Sigmoid colon (tissue), 7 donors: ENCODE data around the gene DNAJC2. TPM values are rescaled to one million over a fixed set of nuclear protein-coding genes. Genes with fewer than 3 reads are reported as not detected.

Experiments
- DNase-seq: peaks from one replicate; pipeline ENCODE4 v3.0.0-alpha.2; 2019
- H3K27ac ChIP-seq, 4 donors: fragments of 200-600 bp; sonication (generic); one replicate each; pipeline ENCODE4 v1.5.1; 2016 to 2019; ENCODE audit warnings: mild to moderate bottlenecking in 1 of 4
- H3K27me3 ChIP-seq, 3 donors: fragments of 200-600 bp; sonication (generic); one replicate each; pipeline ENCODE4 v1.5.1; 2019; ENCODE audit warnings: mild to moderate bottlenecking in 1 of 3
- H3K36me3 ChIP-seq, 4 donors: fragments of 200-600 bp; sonication (generic); one replicate each; pipeline ENCODE4 v1.5.1; 2016 to 2019
- H3K4me1 ChIP-seq, 4 donors: fragments of 200-600 bp; sonication (generic); one replicate each; pipeline ENCODE4 v1.5.1; 2017 to 2019
- H3K4me3 ChIP-seq, 4 donors: fragments of 200-600 bp; sonication (generic); one replicate each; pipeline ENCODE4 v1.5.1; 2017 to 2019; ENCODE audit warnings: mild to moderate bottlenecking in 2 of 4, moderate library complexity in 1 of 4
- H3K9me3 ChIP-seq, 4 donors: fragments of 200-600 bp in 3 of 4; sonication (generic) in 3 of 4; one replicate each; pipeline versions ENCODE4 v1.5.1 to v1.6.1; 2013 to 2019
- EP300 ChIP-seq, 4 donors: sonication (generic); formaldehyde crosslinking; IDR thresholded peaks; one replicate each; pipeline ENCODE4 v1.6.1; 2017; ENCODE audit warnings: antibody characterized with exemption in 4 of 4
- POLR2A ChIP-seq, 2 donors: fragments of 450-650 bp; IDR thresholded peaks; one replicate each; pipeline ENCODE4 v1.6.1; 2016; ENCODE audit warnings: antibody characterized with exemption in 2 of 2, mild to moderate bottlenecking in 2 of 2, moderate library complexity in 2 of 2
- POLR2AphosphoS5 ChIP-seq, 4 donors: sonication (generic); formaldehyde crosslinking; IDR thresholded peaks; one replicate each; pipeline ENCODE4 v1.6.1; 2017; ENCODE audit warnings: antibody characterized with exemption in 4 of 4
- WGBS, 2 donors: extraction: QIAGEN DNeasy Blood & Tissue Kit; methylation state at CpG; one replicate each; pipeline ENCODE4 v1.1.7; 2013; 5-methylcytosine and 5-hydroxymethylcytosine counted together
- intact Hi-C: fragments of 100-400 bp; cut with DNase I; formaldehyde crosslinking; loops from one replicate; pipeline ENCODE4 v1.15.1; 2023
- polyA plus RNA-seq, 3 donors: library from polyadenylated mRNA; stranded (reverse); fragments of 200-250 nt; gene quantifications; one replicate each; pipeline ENCODE4 v1.2.3, GENCODE V29; 2013
- total RNA-seq, 4 donors: library from RNA; depleted of rRNA; stranded (reverse); fragments of >200 nt; gene quantifications; one replicate each; pipeline ENCODE4 v1.1.0, GENCODE V29; 2016
- TF ChIP-seq, protein P1 (sequence below), 4 experiments: fragments of 450-650 bp in 3 of 4; fragments of 200-600 bp in 1 of 4; IDR thresholded peaks; one replicate each; pipeline ENCODE4 v1.5.1; 2016 to 2019; ENCODE audit warnings: antibody characterized with exemption in 4 of 4, mild to moderate bottlenecking in 3 of 4, moderate library complexity in 2 of 4
- donor health status: healthy with polysubstance abuse.
- donor health status: Bipolar disorder and iron deficiency.
- donor health status: healthy.

DNAJC2 gene, protein sequence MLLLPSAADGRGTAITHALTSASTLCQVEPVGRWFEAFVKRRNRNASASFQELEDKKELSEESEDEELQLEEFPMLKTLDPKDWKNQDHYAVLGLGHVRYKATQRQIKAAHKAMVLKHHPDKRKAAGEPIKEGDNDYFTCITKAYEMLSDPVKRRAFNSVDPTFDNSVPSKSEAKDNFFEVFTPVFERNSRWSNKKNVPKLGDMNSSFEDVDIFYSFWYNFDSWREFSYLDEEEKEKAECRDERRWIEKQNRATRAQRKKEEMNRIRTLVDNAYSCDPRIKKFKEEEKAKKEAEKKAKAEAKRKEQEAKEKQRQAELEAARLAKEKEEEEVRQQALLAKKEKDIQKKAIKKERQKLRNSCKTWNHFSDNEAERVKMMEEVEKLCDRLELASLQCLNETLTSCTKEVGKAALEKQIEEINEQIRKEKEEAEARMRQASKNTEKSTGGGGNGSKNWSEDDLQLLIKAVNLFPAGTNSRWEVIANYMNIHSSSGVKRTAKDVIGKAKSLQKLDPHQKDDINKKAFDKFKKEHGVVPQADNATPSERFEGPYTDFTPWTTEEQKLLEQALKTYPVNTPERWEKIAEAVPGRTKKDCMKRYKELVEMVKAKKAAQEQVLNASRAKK
- 10 to 100 TPM; 10.7 to 21.9 (median 18.7) TPM for total RNA-seq
- polyA plus RNA-seq = 10 to 100 TPM; 13.2 to 20.8 (median 13.8) TPM

DNA sequence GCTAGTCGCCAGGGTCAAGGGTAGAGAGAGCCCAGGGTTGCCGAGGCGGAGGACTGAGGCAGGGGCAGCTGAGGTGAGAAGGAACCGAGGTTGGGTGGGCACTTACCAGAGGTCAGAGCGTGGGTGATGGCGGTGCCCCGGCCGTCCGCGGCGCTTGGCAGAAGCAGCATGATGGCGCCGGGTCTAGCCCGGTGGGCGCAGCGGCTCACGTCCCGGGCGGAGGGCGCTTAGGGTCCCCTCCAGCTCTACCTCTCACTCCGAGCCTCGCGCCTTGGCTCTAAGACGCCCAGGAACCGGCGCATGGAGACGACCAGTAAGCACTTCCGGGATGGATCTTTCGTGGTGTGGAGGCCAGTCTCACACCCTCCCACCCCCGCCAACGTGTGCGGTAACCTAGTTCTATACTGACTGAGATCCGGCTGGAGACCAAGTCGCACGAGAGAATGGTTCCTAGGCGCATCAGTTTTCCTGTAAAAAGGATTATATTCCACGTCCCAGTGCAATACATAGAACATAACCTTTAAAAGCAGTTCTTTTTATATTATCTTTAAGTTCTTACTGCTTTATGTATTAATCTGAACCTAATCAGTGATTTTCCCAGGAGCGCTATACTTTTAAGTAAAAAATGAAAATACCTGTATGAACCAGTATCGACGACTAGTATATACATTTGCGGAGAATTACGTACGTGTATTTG, at the start of gene DNAJC2:
TSS of gene DNAJC2 (minus strand) at position 315 of the 697 bp plus-strand sequence. CDS start at position 170, 145 bp downstream.
- intact Hi-C loops = loop anchor here (10.0 kb wide), 1 partner anchor 270 kb away; the partner anchor contains the start of genes ARMC10 and FBXL13
- DNase-seq = peak; percentile 94
- Histone ChIP-seq H3K36me3 (peaks cover 0 to 20% (median 8%) of the 10 kb centered on the region in 4 donors), H3K27me3 (no peaks in the 10 kb centered on the region), H3K27ac (peak within 1 kb of the TSS; percentile 82 to 86 (median 84)), H3K9me3 (no peaks in the 10 kb centered on the region), H3K4me3 (peak within 1 kb of the TSS; percentile 68 to 92 (median 76)), H3K4me1 (peaks cover 0 to 45% (median 39%) of the 10 kb centered on the region in 4 donors)
- WGBS, 2 donors = 7 to 9% methylated on average over 43 of the region's 43 CpGs
- TF ChIP-seq, protein P1, sequence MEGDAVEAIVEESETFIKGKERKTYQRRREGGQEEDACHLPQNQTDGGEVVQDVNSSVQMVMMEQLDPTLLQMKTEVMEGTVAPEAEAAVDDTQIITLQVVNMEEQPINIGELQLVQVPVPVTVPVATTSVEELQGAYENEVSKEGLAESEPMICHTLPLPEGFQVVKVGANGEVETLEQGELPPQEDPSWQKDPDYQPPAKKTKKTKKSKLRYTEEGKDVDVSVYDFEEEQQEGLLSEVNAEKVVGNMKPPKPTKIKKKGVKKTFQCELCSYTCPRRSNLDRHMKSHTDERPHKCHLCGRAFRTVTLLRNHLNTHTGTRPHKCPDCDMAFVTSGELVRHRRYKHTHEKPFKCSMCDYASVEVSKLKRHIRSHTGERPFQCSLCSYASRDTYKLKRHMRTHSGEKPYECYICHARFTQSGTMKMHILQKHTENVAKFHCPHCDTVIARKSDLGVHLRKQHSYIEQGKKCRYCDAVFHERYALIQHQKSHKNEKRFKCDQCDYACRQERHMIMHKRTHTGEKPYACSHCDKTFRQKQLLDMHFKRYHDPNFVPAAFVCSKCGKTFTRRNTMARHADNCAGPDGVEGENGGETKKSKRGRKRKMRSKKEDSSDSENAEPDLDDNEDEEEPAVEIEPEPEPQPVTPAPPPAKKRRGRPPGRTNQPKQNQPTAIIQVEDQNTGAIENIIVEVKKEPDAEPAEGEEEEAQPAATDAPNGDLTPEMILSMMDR (IDR thresholded peaks at IDR 0.05) = no peak
- TF ChIP-seq EP300 (IDR thresholded peaks at IDR 0.05) (no peak), POLR2A (IDR thresholded peaks at IDR 0.05) (peak in 1 of 2 donors; percentile 26), POLR2AphosphoS5 (IDR thresholded peaks at IDR 0.05) (peak; percentile 53 to 85 (median 80))

DNA sequence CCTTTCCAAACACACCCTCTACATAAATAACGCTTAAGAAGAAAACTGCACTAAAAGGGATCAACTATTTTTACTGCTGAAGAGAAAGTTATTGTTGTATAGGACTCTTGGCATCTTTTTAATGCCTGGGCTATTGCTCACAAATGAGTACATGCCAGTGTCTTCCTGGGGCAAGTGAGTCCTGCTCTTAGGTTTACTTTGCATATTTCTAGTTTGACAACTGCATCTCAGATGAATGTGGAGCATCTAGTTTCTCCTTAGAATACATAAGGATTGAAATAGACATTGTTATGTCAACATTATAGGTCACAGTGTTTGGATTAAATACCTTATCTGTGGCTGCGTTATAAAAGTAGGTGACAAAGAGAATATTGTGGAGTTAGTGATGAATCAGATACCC, 47.4 kb upstream of the DNAJC2 start:
- H3K27me3 ChIP-seq = peaks cover 0 to 3% (median 0%) of the 10 kb centered on the region in 3 donors
- no peak for DNase-seq
- no peaks in the 10 kb centered on the region for H3K9me3 ChIP-seq
- TF ChIP-seq, protein P1 (IDR thresholded peaks at IDR 0.05) = no peak
- TF ChIP-seq EP300 (IDR thresholded peaks at IDR 0.05) (no peak), POLR2A (IDR thresholded peaks at IDR 0.05) (no peak), POLR2AphosphoS5 (IDR thresholded peaks at IDR 0.05) (no peak)
- no peak overlapping the region for H3K4me3 ChIP-seq
- intact Hi-C loops = no loop called here
- H3K27ac ChIP-seq = no peak overlapping the region
- no peaks in the 10 kb centered on the region for H3K4me1 ChIP-seq
- WGBS, 2 donors = 29 to 72% methylated on average over 2 of the region's 2 CpGs
- no peaks in the 10 kb centered on the region for H3K36me3 ChIP-seq

DNA sequence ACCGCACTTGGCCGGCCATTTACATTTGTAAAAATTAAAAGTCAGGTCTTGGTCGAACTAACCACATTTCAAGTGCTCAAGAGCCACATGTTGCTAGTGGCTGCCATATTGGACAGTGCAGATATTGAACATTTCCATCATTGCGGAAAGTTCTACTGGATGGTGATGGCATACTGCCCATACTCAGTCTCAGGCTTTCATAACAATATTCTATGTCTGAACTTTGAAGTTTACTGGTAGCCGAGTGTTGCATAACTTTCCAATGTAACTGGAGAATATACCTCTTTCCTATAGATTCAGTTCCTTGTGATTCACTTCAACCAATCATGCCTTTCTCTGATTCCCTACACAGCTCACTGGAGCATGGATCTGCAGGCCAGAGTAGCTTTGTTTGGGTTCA, 46.6 kb upstream of the DNAJC2 start:
- intact Hi-C loops = no loop called here
- WGBS, 2 donors = 96 to 97% methylated on average over 5 of the region's 5 CpGs
- TF ChIP-seq POLR2A (IDR thresholded peaks at IDR 0.05) = no peak
- TF ChIP-seq, protein P1 (IDR thresholded peaks at IDR 0.05) = no peak
- no peak for TF ChIP-seq EP300 (IDR thresholded peaks at IDR 0.05)
- TF ChIP-seq POLR2AphosphoS5 (IDR thresholded peaks at IDR 0.05) = no peak
- no peak for DNase-seq
- H3K4me1 ChIP-seq = no peaks in the 10 kb centered on the region
- no peak overlapping the region for H3K4me3 ChIP-seq
- H3K27me3 ChIP-seq = peaks cover 0 to 3% (median 0%) of the 10 kb centered on the region in 3 donors
- no peak overlapping the region for H3K27ac ChIP-seq
- H3K9me3 ChIP-seq = no peaks in the 10 kb centered on the region
- no peaks in the 10 kb centered on the region for H3K36me3 ChIP-seq

DNA sequence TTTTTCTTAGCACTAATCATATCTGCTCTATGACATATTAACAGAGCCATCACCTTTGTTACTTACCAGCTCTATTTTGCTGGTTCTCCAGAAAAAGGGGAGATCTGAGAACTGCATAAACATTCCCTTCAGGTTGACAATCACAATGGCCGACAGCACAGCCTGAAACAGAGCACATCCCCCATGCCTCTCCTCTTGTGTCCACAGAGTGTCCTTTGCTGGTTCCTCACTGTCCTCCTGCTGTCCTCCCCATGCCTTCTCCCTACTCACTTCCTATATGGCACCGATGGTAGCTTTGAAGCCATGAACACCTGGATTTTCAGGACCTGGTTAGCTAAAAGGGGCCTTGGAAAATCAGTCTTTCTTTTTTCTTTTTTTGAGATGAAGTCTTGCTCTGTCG, 44.7 kb upstream of the DNAJC2 start:
- Histone ChIP-seq H3K4me1 (no peaks in the 10 kb centered on the region), H3K27me3 (peaks cover 0 to 3% (median 0%) of the 10 kb centered on the region in 3 donors), H3K4me3 (no peak overlapping the region), H3K9me3 (no peaks in the 10 kb centered on the region), H3K27ac (no peak overlapping the region), H3K36me3 (no peaks in the 10 kb centered on the region)
- WGBS, 2 donors = 93% methylated on average over 3 of the region's 3 CpGs
- no peak for DNase-seq
- TF ChIP-seq, protein P1 (IDR thresholded peaks at IDR 0.05) = no peak
- TF ChIP-seq POLR2AphosphoS5 (IDR thresholded peaks at IDR 0.05) (no peak), POLR2A (IDR thresholded peaks at IDR 0.05) (no peak), EP300 (IDR thresholded peaks at IDR 0.05) (no peak)
- intact Hi-C loops = no loop called here
